ENCODE measurements around the gene SMAP2. TPM values are rescaled to one million over a fixed set of nuclear protein-coding genes. Genes with fewer than 3 reads are reported as not detected.

Gene SMAP2
- total RNA-seq, 1 donor from 2014 or later: 13.4 TPM

- ATAC-seq (ENCODE audit: poor library complexity) (no peak), DNase-seq (no peak)
- intact Hi-C loops (cut with DNase I): no loop called here
Observed at GRCh38 chr1:40362199-40362598, 11.3 kb upstream of the SMAP2 start.

GRCh38 chr1:40362699-40363098 is 10.8 kb upstream of the SMAP2 start:
- no peak for ATAC-seq (ENCODE audit: poor library complexity)
- no peak for DNase-seq
- intact Hi-C loops (cut with DNase I): no loop called here

- intact Hi-C loops (cut with DNase I): no loop called here
- no peak for ATAC-seq (ENCODE audit: poor library complexity)
- no peak for DNase-seq
Observed at GRCh38 chr1:40363721-40364120, 9.8 kb upstream of the SMAP2 start.

GRCh38 chr1:40371707-40372258 is 1.7 kb upstream of the SMAP2 start:
- ATAC-seq (ENCODE audit: poor library complexity) (no peak), DNase-seq (no peak)
- intact Hi-C loops (cut with DNase I): no loop called here

- intact Hi-C loops (cut with DNase I): no loop called here
Observed at GRCh38 chr1:40372658-40373322, 737 bp upstream of the SMAP2 start.

GRCh38 chr1:40377512-40377911 is 4.0 kb downstream of the SMAP2 start:
- ATAC-seq (ENCODE audit: poor library complexity): no peak
- intact Hi-C loops (cut with DNase I): no loop called here
- no peak for DNase-seq

More at GRCh38 chr1:40372658-40373322, 737 bp upstream of the SMAP2 start:
- DNase-seq: no peak
- ATAC-seq (ENCODE audit: poor library complexity): no peak

- intact Hi-C loops (cut with DNase I): no loop called here
- no peak for DNase-seq
- no peak for ATAC-seq (ENCODE audit: poor library complexity)
Observed at GRCh38 chr1:40379785-40380452, 6.4 kb downstream of the SMAP2 start.

GRCh38 chr1:40380817-40381216 is 7.3 kb downstream of the SMAP2 start:
- ATAC-seq (ENCODE audit: poor library complexity): no peak
- no peak for DNase-seq
- intact Hi-C loops (cut with DNase I): no loop called here

GRCh38 chr1:40381268-40382107 is 8.0 kb downstream of the SMAP2 start:
- DNase-seq (no peak), ATAC-seq (ENCODE audit: poor library complexity) (peak; percentile 30)
- intact Hi-C loops (cut with DNase I): no loop called here

GRCh38 chr1:40382108-40382460 is 8.6 kb downstream of the SMAP2 start:
- no peak for DNase-seq
- no peak for ATAC-seq (ENCODE audit: poor library complexity)
- intact Hi-C loops (cut with DNase I): no loop called here

GRCh38 chr1:40382601-40383000 is 9.1 kb downstream of the SMAP2 start:
- no peak for DNase-seq
- intact Hi-C loops (cut with DNase I): no loop called here
- no peak for ATAC-seq (ENCODE audit: poor library complexity)

GRCh38 chr1:40383095-40383487 is 9.6 kb downstream of the SMAP2 start:
- intact Hi-C loops (cut with DNase I): no loop called here
- DNase-seq (no peak), ATAC-seq (ENCODE audit: poor library complexity) (no peak)

GRCh38 chr1:40383488-40384412 is 10.2 kb downstream of the SMAP2 start:
- intact Hi-C loops (cut with DNase I): no loop called here
- DNase-seq (no peak), ATAC-seq (ENCODE audit: poor library complexity) (no peak)

GRCh38 chr1:40384413-40384762 is 10.9 kb downstream of the SMAP2 start:
- DNase-seq (no peak), ATAC-seq (ENCODE audit: poor library complexity) (peak; percentile 31)
- intact Hi-C loops (cut with DNase I): no loop called here

GRCh38 chr1:40384887-40385286 is 11.4 kb downstream of the SMAP2 start:
- ATAC-seq (ENCODE audit: poor library complexity) (no peak), DNase-seq (no peak)
- intact Hi-C loops (cut with DNase I): no loop called here

- ATAC-seq (ENCODE audit: poor library complexity) (peak; percentile 44), DNase-seq (no peak)
- intact Hi-C loops (cut with DNase I): no loop called here
Observed at GRCh38 chr1:40385437-40386358, 12.2 kb downstream of the SMAP2 start.

GRCh38 chr1:40386359-40386723 is 12.8 kb downstream of the SMAP2 start:
- intact Hi-C loops (cut with DNase I): no loop called here
- no peak for DNase-seq
- no peak for ATAC-seq (ENCODE audit: poor library complexity)

GRCh38 chr1:40386796-40387195 is 13.3 kb downstream of the SMAP2 start:
- intact Hi-C loops (cut with DNase I): no loop called here
- DNase-seq: no peak
- ATAC-seq (ENCODE audit: poor library complexity): no peak

Data from Right ventricle myocardium superior (tissue), 1 donor.